GM12873 (cell line): ENCODE data around the gene TEP1.

ENCODE experiments used
- TF ChIP-seq, protein P1 (sequence below): IDR thresholded peaks from 2 replicates; pipeline ENCODE4 v1.5.1; 2012; ENCODE audit warnings: low read depth, mild to moderate bottlenecking, moderate library complexity, low read length, control low read depth; ENCODE audit not compliant: insufficient read depth; ENCODE audit errors: missing control alignments

The TEP1 gene

DNA sequence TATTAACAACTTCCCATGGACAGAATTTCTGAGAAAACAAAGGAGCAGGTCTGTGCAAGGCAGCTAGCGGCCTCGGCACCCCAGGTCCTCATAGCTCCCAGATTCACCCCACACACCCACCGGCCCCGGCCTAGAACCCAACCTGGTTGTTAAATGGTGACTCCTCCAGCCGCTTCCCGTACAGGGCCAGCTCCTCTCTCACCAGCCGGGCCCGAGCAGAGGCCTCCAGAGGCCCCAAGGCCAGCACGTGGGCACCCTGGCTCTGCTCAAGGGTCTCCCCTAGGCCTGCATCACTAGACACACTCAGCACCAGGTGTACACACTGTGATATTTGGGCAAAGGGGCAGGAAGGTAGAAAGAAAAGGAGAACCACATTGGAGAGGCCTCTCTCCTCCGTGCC is 30.3 kb downstream of the TEP1 start:
- TF ChIP-seq, protein P1, sequence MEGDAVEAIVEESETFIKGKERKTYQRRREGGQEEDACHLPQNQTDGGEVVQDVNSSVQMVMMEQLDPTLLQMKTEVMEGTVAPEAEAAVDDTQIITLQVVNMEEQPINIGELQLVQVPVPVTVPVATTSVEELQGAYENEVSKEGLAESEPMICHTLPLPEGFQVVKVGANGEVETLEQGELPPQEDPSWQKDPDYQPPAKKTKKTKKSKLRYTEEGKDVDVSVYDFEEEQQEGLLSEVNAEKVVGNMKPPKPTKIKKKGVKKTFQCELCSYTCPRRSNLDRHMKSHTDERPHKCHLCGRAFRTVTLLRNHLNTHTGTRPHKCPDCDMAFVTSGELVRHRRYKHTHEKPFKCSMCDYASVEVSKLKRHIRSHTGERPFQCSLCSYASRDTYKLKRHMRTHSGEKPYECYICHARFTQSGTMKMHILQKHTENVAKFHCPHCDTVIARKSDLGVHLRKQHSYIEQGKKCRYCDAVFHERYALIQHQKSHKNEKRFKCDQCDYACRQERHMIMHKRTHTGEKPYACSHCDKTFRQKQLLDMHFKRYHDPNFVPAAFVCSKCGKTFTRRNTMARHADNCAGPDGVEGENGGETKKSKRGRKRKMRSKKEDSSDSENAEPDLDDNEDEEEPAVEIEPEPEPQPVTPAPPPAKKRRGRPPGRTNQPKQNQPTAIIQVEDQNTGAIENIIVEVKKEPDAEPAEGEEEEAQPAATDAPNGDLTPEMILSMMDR: no peak

DNA sequence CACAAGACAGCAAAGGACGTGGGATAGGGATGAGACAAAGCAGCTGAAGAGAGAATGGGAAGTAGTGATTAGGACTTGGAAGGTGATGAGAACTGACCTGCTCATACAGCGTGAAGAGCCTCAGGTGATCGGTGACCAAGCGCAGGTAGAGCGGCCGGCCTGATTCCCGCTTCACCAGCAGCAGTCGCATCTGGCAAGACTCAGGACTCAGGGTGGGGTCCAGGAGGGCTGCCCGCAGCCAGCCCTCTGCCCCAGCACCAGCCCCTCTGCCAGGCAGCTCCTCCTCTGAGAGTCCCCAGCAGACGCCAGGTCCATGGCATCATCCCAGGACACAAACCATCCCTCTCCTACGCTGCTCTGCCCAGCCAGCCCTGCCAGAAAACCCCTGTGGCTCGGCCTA is 30.8 kb downstream of the TEP1 start:
- TF ChIP-seq, protein P1: no peak

DNA sequence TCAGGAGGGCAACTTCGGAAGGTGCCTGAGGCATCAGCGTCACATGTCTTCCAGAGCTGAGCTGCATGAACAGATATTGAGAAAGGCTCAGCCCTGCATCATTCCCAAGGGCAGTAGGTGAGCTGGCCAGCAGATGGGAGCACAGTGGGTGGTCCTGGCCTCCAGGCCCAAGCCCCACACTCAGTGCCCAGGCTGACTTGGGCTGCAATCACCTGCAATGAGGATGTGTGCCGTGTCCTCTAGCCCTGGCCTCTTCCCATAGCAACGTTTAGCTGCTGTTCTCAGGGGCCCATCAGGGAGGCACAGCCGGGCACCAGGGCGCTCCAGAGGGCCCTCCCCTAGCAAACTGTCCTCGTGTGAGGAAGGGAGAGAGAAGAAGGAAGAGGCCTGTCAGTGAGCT is 32.0 kb downstream of the TEP1 start:
- TF ChIP-seq, protein P1: no peak

DNA sequence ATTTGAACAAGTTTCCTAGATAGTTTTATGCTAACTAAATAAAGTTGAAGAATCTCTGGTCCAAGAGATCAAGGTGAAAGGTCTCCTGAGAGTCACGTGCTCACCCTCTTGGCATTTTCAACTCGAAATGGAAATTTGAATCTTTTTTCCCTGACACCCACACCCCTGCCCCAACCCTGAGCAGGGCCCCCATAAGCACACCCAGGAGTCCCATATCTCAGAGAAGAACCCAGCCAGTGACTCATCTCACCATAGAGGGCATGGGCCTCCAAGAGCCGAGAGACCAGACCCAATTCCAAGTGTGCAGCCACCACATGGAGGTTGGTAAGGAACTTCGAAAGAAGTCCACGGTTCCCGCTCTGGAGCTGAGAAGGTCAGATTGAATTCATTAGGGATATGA is 32.6 kb downstream of the TEP1 start:
- TF ChIP-seq, protein P1: no peak

DNA sequence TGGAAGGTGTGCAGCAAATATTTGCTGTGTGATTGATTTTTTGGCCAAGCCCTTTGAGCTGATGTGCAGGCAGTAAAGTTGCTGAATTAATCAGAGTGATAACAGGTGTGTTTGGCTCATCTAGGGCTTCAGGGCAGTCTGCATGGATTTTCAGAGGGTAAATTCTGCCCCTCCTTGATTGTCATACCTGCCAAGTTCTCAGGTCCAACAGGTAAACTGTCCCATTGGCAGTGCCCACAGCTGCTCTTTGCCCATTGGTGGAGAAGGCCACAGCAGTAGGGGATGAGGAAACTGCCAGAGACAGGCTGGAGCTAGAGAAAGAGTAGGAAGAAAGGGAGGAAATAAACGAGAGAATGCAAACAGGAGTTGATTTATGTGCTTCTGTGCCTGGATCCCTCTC is 33.6 kb downstream of the TEP1 start:
- TF ChIP-seq, protein P1: no peak

DNA sequence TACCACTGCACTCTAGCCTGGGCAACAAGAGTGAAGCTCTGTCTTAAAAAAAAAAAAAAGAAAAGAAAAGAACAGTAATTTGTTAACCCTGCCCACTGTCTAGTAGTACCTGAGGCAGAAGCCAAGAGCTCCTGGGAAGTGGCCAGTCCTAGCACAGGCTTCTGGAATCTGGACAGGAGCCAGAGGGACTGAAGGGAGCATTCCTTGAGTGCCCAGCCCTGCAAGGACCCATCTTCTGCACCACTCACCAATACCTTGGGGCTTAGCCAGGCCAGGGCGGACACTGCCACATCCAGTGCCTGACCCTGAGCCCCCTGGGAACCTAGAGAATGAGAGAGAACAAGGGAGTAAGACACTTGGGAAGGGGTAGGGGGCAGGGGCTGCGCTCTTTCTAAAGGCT is 36.1 kb downstream of the TEP1 start:
- TF ChIP-seq, protein P1: no peak

DNA sequence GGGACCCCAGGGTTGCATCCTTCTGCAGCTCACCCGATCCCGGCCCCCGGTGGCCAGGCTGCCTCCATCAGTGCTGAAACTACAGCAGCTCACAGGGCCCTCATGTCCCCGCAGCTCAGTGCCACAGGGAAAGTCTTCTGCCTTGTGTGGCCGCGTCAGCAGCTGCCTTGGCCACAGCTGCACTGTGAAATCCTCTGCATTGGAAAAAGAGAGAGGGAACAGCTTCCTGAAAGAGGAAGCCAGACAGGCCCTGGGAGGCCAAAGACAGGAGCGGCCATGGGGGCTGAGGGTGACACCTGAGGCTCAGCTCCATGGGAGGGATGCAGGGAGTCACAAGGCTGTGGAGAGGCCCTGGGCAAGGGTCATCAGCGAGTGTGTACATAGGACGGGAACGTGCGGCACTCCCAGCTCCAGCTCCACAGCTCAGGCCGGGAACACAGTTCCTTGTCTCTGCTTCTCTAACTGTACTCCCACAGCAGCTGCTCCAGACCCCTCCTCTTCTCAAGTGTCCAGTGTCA is 37.2 kb downstream of the TEP1 start:
- TF ChIP-seq, protein P1: no peak
